HG02840 (cell line): ENCODE data around the gene ITGB5.
A peak's percentile ranks its signal among the peaks of the same experiment; 100 is the strongest.

Experiments
- ATAC-seq: cut with Tn5 transposase; IDR thresholded peaks from one replicate; pipeline ENCODE4 v1.9.1; 2021; ENCODE audit warnings: mild to moderate bottlenecking, moderate library complexity, moderate number of reproducible peaks; ENCODE audit not compliant: unreplicated experiment, low FRiP score

The ITGB5 gene, protein sequence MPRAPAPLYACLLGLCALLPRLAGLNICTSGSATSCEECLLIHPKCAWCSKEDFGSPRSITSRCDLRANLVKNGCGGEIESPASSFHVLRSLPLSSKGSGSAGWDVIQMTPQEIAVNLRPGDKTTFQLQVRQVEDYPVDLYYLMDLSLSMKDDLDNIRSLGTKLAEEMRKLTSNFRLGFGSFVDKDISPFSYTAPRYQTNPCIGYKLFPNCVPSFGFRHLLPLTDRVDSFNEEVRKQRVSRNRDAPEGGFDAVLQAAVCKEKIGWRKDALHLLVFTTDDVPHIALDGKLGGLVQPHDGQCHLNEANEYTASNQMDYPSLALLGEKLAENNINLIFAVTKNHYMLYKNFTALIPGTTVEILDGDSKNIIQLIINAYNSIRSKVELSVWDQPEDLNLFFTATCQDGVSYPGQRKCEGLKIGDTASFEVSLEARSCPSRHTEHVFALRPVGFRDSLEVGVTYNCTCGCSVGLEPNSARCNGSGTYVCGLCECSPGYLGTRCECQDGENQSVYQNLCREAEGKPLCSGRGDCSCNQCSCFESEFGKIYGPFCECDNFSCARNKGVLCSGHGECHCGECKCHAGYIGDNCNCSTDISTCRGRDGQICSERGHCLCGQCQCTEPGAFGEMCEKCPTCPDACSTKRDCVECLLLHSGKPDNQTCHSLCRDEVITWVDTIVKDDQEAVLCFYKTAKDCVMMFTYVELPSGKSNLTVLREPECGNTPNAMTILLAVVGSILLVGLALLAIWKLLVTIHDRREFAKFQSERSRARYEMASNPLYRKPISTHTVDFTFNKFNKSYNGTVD

DNA sequence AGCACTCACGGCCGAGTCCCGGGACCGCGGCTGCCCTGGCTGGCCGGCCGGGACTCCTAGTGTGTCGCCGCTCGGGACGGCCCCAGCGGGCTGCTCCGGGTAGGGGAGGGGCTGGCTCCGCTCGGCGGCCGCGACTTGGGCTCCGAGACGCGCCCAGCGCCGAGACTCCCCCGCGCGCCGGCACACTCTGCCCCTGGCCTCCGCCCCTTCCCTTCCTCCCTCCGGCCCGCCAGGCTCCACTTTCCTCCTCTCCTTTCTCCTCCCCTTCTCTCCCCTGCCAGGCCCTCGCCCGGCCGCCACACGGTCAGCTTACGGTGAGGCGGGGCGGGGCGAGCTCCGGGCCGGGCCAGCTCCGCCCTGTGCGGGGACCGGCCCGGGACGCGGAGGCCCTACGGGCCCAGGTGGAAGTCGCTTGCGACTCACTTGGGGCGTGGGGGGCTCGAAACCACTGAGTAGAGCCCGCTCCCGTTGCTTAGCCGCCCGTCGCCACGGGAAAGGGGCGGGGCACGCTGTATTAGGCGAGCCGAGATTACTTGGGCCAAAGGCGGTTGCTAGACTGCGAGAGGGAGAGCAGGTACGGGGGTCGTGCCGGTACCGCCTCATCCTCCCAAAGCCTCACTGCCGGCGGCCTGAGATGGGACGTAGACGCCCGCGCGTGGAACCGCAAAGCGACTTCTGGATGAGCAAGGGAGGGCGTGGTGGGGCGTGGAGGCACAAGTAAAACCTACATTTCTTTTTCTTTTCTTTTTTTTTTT, at the start of gene ITGB5:
TSS of gene ITGB5 (minus strand) at position 189 of the 755 bp plus-strand sequence. CDS start 365 bp downstream, outside the sequence.
- ATAC-seq = peak; percentile 56

DNA sequence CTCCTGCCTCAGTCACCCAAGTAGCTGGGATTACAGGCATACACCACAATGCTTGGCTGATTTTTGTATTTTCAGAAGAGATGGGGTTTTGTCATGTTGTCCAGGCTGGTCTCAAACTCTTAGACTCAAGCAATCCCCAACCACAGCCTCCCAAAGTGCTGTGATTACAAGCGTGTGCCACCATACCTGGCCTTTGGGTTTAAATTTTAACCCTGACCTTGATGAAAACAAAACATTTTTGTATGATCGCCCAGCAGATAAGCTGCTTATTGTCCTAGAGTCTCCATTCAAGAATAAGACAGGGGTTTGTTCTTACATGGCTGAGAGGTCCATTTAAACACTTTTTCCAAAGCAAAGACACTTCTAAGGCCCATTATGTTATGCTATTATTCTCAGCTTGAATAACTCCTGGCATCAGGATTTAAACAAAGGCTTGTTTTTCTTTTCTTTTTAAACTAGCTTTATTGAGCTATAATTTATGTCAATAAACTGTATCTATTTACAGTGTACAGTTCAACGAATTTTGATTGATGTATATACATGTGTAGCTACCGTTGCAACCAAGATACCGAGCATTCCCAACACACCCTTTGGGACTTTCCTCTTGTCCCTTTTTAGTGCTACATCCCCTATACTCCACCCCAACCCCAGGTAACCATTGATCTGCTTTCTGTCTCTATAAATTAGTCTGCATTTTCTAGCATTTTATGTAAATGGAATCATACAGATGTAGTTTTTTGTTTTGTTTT, 48.8 kb upstream of the ITGB5 start:
- no peak for ATAC-seq

DNA sequence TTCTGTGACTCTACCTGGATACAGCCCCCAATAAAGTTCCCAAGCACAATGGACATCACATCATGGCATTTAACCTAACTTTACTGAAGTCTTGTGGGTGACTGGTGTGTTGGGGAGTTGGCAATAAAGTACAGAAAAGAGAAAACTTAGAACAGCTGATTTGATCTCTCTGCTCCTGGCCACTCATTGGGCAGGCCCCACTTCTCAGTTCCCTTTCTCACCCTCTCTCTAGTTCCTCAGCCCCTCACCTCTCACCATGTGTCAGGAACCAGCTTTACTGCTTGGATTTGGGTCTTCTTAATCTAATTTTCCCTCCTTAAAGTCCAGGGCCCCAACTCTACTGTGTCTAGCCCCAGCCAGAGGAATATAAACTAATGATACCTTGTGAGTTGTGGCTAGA, 48.1 kb upstream of the ITGB5 start:
- ATAC-seq = no peak

DNA sequence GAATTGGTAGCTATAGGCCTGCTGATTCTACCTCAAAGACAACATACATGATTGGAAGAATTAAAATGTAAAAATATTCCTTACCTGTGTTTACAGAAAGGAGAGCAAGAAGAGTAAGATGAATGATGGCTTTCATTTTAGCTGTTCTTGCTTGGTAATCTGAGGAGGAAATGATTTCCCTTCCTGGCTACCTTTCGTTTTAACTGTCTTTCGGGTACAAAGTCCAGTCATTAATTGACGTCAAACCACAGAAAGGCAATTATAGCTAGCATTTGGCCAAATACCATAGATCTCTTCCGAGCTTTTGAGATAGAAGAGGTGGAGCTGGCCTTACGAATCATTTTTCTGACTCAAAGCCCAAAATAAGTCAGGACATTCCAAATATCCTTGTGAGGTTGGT, 47.4 kb upstream of the ITGB5 start, which contains the start of gene MUC13:
TSS of gene MUC13 (minus strand) at position 175 of the 400 bp plus-strand sequence. CDS start at position 136, 39 bp downstream.
- ATAC-seq = no peak

DNA sequence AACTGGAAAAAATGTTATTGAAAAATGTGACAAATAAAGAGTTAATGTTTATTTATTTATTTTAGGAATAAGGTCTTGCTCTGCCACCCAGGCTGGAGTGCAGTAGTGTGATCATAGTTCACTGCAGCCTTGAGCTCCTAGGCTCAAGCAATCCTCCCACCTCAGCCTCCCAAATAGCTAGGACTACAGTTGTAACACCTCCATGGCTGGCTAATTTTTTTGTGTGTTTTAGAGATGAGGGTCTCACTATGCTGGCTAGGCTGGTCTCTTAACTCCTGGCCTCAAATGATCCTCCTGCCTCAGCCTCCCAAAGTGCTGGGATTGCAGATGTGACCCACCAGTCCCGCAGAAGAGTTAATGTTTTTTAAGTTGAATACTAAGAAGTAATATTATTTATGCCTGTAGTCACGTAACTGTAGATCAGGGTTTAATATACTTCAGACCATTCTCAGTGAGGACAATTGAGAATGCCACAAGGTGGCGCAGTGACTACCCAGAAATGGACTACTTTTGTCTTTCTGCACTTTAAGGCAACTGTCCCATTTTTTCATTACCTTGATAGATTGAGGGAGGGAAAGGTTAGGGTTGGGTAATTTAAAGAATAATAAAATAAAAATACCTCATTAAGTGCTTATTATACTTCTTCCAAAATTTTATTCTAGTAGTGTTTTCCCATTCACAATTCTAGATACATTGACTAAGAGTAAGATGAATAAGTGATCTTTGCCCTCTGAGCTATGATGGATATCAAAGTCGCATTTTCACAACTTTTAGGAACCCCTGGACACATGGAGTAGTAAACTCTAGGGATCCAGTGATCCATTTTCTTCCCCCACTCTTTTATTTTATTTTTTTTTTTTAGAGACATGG, 41.4 kb upstream of the ITGB5 start:
- no peak for ATAC-seq

DNA sequence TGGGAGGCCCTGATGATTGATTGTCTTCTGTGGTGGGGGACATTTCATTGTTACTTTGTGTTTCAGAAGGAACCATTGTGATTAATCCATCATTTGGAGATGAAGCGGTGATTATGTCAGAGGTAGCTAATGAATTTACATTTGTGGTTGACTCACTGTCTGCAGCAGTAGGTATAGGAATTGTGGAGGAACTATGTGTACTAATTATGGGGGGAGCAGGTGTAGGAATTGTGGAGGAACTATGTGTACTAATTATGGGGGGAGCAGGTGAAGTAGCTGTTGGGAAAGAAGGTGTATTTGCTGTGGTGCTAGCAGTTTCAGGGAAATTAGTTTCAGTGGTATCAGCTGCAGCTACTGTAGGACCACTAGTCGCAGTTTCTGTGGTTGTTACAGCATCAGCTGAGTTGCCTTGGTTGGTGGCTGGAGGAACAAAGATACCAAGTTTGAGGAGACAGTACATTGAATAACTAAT, 40.4 kb upstream of the ITGB5 start:
- no peak for ATAC-seq

DNA sequence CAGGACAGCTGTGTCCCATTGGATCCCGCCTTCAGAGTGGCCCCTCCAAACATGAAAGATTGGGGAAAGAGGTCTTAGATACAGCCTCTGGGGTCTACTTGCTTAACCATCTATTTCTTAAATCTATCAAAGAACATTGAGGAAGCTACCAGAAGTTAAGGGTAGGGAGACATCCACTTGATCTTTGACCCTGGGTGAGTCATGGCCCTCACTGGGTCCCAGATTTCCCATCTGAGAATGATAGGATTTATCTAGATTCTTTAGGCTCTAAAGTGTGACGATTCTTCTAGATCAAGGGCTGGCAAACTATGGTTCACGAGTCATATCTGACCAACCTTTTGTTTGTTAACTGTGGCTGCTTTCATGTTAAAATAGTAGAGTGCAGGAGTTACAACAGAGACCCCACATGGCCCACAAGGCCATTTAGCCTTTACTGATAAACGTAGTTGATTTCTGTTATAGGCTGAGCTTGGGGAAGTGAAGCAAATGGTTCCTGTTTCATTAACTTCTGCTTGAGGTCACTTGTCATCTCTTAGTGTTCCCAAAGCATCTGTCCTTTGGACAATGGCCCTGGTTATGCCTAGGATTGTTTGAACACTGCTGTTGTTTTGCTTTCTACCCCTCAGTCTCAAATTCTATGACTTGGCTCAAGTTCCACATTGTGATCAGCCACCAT, 39.4 kb upstream of the ITGB5 start:
- ATAC-seq = no peak

DNA sequence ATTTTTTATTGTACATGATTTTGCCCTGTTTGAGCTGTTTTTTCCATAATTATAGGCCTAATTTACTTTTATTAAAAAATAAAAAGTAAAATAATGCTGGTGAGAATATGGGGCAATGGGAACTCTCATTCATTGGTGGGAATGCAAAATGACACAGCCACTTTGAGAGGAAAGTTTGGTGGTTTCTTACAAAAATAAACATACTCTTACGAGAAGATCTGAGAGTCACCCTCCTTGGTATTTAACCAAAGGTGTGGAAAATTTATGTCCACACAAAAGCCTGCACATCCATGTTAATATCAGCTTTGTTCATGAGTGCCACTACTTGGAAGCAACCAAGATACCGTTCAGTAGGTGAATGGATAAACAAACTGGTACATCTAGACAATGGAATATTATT, 37.6 kb upstream of the ITGB5 start:
- ATAC-seq = no peak

DNA sequence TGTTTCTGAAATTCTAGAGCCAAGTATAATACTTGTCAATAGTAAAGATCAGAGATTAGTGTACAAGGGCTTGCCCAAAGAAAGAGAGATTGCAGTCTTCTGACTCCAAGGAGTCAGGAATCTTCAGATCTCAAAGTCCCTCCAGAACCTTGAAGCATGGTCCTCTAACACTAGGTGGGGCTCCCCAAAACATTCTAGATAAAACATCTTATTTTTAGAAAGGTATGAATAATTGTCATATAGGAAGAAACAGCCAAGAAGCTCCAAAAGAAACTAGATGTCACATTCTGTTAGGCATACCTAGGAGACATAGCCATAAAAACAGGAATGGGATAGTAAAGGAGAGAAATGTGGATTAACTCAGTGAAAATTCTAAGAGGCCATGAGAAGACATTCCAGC, 36.7 kb upstream of the ITGB5 start:
- no peak for ATAC-seq

DNA sequence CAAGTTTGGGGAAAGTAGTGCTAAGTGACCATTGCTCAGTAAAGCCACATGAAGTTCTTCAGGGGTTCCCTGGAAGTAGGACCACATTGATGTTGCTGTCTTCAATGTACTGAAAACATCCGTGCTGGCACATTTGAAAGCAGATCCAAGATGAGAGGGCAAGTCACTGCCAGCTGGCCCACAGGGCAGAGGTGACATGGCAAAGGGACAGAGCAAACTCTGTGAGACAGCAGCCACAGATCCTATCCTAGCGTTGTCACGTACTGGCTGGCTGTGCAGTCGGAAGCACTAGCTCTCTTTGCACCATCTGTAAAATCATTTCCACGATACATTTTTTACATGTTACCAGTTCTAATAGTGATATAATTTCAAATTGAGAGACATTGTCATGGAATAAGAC, 33.6 kb upstream of the ITGB5 start:
- no peak for ATAC-seq

DNA sequence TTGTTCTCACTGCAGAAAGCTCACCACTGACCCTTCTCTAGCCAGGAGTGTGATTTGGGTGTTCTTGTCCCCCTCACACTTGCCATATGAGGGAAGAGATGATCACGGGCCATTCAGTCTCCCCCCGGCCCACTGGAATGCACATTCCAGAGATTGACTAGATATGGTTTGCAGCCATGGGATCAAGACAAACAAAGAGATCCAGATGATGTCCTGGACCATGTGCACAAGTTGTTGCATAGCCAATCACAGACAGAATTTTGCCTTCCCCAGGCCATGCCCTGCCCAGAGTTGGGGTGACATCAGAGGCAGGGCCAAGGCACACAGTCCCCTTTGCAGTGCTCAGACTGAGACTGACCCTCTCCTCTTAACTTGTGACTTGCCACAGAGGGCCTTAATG, 32.6 kb upstream of the ITGB5 start:
- no peak for ATAC-seq

DNA sequence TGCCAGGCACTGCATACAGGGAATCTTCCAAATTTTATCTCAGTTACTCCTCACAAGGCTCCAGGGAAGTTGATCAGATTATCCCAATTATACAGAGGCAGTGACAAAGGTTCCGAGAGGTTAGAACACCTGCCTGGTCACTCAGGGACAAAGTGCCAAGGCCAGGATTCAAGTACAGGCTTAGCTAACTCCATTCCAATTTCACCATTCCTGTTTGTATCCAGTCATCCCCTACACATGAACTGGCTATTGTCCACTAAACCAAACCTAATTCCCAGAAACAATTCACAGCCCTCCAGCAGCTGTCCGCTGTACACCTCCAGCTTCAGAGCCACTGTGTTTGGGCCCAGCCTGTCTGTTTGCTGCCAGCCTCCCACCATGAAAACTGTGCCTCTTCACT, 31.4 kb upstream of the ITGB5 start:
- ATAC-seq = no peak

DNA sequence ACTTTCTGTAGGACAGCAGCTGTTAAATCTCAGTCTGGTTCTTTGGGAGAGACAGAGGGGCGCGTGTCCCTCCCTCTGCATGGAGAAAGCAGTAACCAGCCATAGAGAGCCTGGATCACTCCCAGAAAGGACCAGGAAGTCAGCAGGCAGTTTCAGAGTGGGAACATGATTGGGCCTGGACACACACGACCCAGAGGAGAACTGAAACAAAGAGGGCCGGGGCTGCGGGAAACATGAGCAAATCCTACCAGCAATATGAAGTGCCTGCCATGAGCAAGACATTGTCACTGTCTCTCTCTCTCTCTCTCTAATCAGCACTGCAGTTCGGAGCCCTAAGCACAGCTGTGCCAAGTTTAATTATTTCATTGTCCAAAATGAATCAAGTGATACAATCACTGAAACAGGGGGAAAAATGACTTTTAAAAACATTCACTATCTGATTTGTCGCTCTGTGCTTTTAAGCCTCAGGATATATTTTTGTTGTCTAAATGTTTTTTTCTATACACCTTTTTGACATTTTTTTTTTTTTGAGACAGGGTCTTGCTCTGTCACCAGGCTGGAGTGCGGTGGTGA, 29.8 kb upstream of the ITGB5 start:
- ATAC-seq = no peak

DNA sequence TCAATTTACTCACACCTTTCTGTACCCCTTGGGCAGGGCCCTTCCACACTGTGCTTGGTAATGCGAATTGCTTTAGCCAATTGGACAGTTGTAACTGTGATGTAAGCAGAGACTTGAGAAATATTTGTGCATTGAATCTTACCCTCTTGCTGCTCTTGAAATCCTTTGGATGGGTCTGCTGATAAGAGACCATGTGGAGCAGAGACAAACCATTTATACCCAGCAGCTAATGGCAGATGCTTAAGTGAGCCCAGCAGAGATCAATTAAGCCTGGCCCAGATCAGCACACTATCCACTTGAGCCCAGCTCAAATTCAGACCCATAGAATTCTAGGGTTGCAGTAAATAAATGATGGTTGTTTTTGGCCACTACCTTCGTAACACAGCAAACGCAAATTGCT, 28.1 kb upstream of the ITGB5 start:
- ATAC-seq = no peak

DNA sequence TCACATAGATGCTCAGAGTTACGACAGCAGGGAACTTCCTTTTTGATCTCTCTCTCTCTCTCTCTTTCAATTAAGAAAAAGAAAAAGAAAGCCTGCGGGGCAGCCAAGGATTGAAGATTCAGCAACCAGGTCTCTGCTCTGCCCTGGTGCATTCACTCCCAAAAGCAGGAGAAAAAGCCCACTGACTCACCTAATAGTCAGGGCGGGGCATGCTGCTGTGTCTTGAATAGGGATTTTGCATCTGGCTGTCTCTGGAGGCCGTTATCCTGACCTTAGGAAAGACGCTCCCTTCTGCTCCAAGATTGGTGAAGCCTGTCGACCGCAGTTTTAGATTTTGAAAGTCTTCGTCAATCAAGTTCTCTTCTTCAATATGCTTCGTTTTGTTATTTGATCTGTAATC, 20.8 kb upstream of the ITGB5 start:
- no peak for ATAC-seq

DNA sequence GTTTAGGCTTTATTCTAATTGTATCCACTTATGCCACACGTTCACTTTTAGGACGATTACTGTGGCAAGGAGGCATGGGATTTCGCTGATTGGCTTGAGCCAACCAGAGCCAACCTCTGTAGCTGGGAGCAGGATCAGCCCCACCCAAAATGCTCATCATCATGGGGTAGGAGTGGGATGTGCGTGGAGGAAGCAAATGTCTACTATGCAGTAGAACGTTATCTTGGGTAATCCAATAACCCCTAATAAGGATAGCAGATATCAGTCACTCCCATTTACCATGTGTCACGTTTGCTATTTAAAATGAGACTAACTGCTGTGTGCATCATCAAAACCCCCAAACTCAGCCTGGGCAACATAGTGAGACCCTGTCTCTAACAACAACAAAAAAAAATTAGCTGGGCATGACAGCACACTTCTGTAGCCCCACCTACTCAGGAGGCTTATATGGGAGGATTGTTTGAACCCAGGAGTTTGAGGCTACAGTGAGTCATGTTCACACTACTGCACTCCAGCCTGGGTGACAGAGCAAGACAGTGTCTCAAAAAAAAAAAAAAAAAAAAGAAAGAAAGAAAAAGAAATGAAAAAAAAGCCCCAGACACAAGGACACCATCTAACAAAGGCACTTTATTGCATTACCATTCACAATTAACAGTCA, 17.8 kb upstream of the ITGB5 start:
- ATAC-seq = no peak

DNA sequence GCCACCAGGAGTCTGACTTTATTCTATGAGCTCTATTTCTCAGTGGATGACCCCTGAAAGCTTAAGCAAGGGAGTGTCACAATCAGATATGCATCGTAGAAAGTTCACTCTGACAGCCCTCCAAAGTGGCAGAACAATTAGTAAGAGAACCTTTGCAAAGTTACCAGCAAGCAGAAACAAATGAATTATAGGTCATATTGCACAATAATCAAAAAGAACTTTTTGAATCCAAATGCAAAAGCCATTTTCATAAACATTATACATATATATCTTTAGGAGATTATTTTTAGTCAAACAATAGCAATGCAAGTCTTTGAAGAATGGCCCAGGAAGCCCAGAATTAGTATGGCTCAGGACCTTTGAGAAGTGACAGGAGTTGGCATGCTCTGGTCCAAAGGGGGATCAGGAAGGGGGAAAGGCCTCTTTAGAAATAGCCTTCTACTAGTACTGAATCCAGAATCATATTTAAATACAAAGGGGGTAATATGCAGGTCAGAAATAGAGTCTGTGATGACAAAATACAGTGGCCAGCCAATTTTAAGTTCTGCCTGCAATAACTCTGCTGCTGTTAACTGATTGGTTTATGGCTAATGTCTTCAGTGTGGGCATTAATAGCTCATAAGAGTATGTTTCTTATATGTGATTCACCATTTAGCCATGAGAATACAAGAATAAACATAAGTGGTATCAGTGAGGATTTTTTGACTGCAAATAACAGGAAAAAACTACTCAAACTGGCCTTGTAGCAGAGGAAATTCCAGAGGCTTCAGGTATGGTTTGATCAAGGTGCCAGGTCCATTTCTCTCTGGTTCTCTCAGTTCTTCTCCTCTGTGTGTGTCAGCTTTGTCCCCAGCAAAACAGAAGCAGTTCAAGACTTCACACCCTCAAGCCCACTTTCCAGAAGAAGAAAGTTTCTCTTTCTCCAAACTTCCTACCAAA, 17.0 kb upstream of the ITGB5 start:
- no peak for ATAC-seq
